ENCODE results near the gene PRSS57. TPM values are rescaled to one million over a fixed set of nuclear protein-coding genes. Genes with fewer than 3 reads are reported as not detected.

PRSS57 gene
- total and polyA plus RNA-seq, 2 donors from 2014 or later, result not detected

DNA sequence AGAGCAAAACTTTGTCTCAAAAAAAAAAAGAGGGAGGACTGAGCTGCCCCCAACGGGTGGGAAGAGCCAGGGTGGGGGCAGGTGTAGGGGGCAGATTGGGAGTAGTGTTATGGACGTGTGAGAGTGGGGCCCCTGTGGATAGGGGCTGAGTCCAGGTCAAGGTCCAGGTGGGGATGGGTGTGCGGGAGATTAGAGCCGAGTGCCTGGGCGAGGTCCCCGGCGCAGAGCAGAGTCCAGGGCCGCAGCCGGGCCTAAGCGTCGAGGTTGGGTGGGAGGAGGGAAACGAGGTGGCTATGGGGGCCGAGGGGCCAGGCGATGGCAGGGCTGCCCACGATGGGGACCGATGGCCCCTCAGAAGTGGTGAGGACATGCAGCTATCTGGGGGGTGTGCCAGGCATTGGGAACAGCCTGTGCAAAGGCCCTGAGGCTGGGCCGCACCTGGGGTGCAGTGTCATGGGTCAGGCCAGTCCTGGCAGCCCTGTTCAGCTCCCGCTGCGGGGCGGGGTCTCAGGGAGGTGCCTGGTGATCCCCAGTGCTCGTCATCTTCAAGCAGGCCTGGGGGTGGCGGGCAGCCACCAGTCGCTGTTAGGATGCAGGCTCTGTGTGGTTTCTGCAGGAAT, 43.4 kb upstream of the PRSS57 start:
- intact Hi-C loops (cut with DNase I), result no loop called here

DNA sequence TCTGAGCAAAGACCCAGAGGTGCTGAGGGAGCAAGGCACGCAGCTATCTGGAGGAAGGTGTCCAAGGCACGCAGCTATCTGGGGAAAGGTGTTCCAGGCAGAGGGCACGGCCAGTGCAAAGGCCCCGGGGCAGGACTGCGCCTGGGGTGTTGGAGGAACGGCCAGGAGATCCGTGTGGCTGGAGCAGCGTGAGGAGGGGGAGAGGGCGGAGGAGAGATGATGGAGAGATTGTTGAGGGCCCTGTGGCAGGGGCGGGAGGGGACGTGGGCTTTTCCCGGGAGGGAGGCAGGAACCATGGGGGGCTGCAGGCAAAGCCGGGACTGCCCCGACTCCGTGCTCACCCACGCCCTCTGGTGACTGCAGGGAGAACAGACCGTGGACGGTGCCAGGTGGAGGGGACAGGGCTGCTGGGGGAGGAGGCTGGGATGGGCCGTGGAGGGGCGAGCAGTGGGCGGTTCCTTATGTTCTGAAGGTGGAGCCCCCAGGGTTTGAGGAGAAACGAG, 42.4 kb upstream of the PRSS57 start:
- Histone ChIP-seq H3K4me3 (ENCODE audit: low read length in 3 of 3) (no peak overlapping the region), H3K27ac (ENCODE audit: low read depth in 2 of 2, low read length in 2 of 2) (no peak overlapping the region), H3K9ac (ENCODE audit: low read length in 3 of 3) (no peak overlapping the region), H3K9me3 (ENCODE audit: control insufficient read depth in 2 of 3, insufficient read depth in 1 of 3, low read length in 3 of 3) (no peaks in the 10 kb centered on the region), H3K36me3 (ENCODE audit: control insufficient read depth in 2 of 3, insufficient read depth in 3 of 3, low read length in 3 of 3) (no peaks in the 10 kb centered on the region), H3K4me1 (ENCODE audit: control insufficient read depth in 2 of 3, insufficient read depth in 2 of 3, low read depth in 1 of 3, low read length in 3 of 3) (peaks cover 0 to 11% (median 0%) of the 10 kb centered on the region in 3 donors), H3K27me3 (ENCODE audit: control insufficient read depth, insufficient read depth, low read length) (no peaks in the 10 kb centered on the region)
- DNase-seq (peak in 3 of 5 donors; percentile 55 to 78 (median 70)), FAIRE-seq (no peak)
- TF ChIP-seq, protein P1, sequence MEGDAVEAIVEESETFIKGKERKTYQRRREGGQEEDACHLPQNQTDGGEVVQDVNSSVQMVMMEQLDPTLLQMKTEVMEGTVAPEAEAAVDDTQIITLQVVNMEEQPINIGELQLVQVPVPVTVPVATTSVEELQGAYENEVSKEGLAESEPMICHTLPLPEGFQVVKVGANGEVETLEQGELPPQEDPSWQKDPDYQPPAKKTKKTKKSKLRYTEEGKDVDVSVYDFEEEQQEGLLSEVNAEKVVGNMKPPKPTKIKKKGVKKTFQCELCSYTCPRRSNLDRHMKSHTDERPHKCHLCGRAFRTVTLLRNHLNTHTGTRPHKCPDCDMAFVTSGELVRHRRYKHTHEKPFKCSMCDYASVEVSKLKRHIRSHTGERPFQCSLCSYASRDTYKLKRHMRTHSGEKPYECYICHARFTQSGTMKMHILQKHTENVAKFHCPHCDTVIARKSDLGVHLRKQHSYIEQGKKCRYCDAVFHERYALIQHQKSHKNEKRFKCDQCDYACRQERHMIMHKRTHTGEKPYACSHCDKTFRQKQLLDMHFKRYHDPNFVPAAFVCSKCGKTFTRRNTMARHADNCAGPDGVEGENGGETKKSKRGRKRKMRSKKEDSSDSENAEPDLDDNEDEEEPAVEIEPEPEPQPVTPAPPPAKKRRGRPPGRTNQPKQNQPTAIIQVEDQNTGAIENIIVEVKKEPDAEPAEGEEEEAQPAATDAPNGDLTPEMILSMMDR (IDR thresholded peaks at IDR 0.05; ENCODE audit: borderline replicate concordance, extremely low read depth, insufficient read depth), result peak; percentile 45
- intact Hi-C loops (cut with DNase I), result no loop called here

More for the DNA sequence above, 43.4 kb upstream of the PRSS57 start:
- H3K36me3 ChIP-seq (ENCODE audit: control insufficient read depth in 2 of 3, insufficient read depth in 3 of 3, low read length in 3 of 3), result no peaks in the 10 kb centered on the region
- H3K4me3 ChIP-seq (ENCODE audit: low read length in 3 of 3), result no peak overlapping the region
- FAIRE-seq, result no peak
- no peaks in the 10 kb centered on the region for H3K9me3 ChIP-seq (ENCODE audit: control insufficient read depth in 2 of 3, insufficient read depth in 1 of 3, low read length in 3 of 3)
- H3K27ac ChIP-seq (ENCODE audit: low read depth in 2 of 2, low read length in 2 of 2), result peak overlapping the region in 1 of 2 donors; percentile 22
- no peaks in the 10 kb centered on the region for H3K27me3 ChIP-seq (ENCODE audit: control insufficient read depth, insufficient read depth, low read length)
- no peak for DNase-seq
- TF ChIP-seq, protein P1 (IDR thresholded peaks at IDR 0.05; ENCODE audit: borderline replicate concordance, extremely low read depth, insufficient read depth), result no peak
- H3K9ac ChIP-seq (ENCODE audit: low read length in 3 of 3), result no peak overlapping the region
- H3K4me1 ChIP-seq (ENCODE audit: control insufficient read depth in 2 of 3, insufficient read depth in 2 of 3, low read depth in 1 of 3, low read length in 3 of 3), result peaks cover 0 to 11% (median 0%) of the 10 kb centered on the region in 3 donors

DNA sequence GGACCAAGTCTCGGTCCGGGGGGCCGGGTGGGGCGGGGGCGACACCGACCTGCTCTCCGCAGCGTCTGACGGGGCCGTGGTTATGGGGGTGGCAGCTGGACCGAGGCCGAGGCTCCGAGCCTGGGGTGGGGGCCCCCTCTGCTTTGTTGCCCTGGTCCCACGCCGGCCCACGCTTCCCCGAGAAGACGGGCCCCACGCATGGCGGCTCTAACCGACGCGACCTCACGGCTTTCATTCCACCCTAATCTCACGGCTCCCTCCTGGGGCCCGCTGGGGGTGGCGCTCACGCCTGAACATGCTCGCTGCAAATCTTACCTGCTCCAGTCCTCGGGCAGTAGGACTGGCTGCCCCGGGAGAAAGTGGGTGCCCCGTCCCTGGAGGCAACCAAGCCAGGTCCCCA, 40.9 kb upstream of the PRSS57 start:
- DNase-seq, result no peak
- FAIRE-seq, result no peak
- Histone ChIP-seq H3K4me3 (ENCODE audit: low read length in 3 of 3) (peak overlapping the region in 1 of 3 donors; percentile 51), H3K36me3 (ENCODE audit: control insufficient read depth in 2 of 3, insufficient read depth in 3 of 3, low read length in 3 of 3) (no peaks in the 10 kb centered on the region), H3K9me3 (ENCODE audit: control insufficient read depth in 2 of 3, insufficient read depth in 1 of 3, low read length in 3 of 3) (no peaks in the 10 kb centered on the region), H3K9ac (ENCODE audit: low read length in 3 of 3) (peak overlapping the region in 1 of 3 donors; percentile 19), H3K4me1 (ENCODE audit: control insufficient read depth in 2 of 3, insufficient read depth in 2 of 3, low read depth in 1 of 3, low read length in 3 of 3) (peaks cover 0 to 11% (median 0%) of the 10 kb centered on the region in 3 donors), H3K27ac (ENCODE audit: low read depth in 2 of 2, low read length in 2 of 2) (peak overlapping the region in 1 of 2 donors; percentile 32), H3K27me3 (ENCODE audit: control insufficient read depth, insufficient read depth, low read length) (no peaks in the 10 kb centered on the region)
- intact Hi-C loops (cut with DNase I), result no loop called here
- TF ChIP-seq, protein P1 (IDR thresholded peaks at IDR 0.05; ENCODE audit: borderline replicate concordance, extremely low read depth, insufficient read depth), result no peak

Measured in kidney (tissue), 14 donors.